GM21528 (cell line): ENCODE measurements around the gene DDTL.
"Not testable (repeated sequence)": the region's sequence is repeated elsewhere in the genome, so short reads cannot be mapped to it uniquely, and the experiment has no call there.

ENCODE experiments used
- ATAC-seq: cut with Tn5 transposase; IDR thresholded peaks from one replicate; pipeline ENCODE4 v1.9.1; 2021; ENCODE audit warnings: mild to moderate bottlenecking, moderate library complexity; ENCODE audit not compliant: unreplicated experiment, low FRiP score

The DDTL gene

GRCh38 chr22:23966568-23966967 lies at the start of gene DDTL:
DDTL (plus strand) TSS chr22:23966888; CDS start chr22:23966915, 27 bp downstream.
- peak; percentile 73 for ATAC-seq

GRCh38 chr22:23920267-23920611 lies 46.4 kb upstream of the DDTL start:
- ATAC-seq: not testable (repeated sequence)

DNA sequence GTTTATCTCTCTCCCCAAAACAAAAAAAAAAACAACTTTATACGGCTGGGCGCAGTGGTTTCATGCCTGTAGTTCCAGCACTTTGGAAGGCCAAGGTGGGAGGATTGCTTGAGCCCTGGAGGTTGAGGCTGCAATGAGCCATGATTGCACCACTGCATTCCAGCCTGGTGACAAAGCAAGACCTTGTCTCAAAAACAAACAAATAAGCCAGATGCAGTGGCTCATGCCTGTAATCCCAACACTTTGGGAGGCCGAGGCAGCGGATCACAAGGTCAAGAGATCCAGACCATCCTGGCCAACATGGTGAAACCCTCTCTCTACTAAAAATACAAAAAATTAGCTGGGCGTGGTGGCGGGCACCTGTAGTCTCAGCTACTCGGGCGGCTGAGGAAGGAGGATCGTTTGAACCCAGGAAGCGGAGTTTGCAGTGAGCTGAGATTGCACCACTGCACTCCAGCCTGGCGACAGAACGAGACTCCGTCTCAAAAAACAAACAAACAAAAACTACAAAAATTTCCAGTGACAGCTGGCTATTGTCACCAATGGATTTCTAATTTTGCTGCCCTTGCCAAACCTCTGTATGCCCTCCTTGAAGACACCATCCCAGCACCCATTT lies 45.0 kb upstream of the DDTL start:
- ATAC-seq: not testable (repeated sequence)

DNA sequence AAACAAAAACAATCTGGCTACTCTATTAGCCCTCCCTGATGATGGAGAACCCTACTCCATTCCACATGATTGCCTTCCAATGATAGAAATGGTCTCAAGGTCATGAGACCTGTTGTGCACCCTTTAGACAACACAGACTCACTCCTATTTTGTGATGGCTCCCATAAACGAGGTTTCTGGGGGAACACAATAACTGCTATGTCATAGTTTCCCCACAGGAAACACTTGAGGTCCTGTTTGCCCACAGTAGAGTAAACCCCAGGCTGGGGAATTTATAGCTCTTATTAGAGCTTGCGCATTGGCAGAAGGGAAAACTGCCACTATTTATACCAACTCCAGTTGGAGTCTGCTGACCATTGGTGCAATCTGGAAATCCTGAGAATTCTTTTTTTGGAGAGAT lies 43.8 kb upstream of the DDTL start:
- no peak for ATAC-seq

DNA sequence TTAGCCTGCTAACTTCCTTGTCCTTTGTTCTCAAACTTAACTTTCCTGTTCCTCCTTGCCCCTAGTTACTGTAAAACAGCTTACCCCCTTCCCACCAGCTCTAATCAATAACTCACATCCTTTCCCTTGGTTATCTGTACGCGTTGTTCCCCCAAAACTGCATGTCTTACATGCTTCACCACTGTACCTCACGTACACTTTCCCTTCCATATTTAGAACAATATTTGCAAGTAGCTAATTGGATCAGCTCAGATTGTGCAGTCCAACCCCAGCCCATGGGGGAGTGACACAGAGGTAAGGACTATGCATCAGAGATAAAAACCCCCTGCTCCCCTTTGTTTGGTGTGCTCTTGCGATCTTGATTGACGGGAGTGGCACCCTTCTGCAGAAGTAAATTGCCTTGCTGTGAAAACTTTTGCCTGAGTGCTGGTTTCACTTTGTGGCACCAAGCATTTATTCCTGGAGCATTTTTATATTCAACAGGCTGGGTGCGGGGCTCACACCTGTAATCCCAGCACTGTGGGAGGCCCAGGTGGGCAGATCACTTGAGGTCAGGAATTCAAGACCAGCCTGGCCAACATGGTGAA lies 41.6 kb upstream of the DDTL start:
- no peak for ATAC-seq

DNA sequence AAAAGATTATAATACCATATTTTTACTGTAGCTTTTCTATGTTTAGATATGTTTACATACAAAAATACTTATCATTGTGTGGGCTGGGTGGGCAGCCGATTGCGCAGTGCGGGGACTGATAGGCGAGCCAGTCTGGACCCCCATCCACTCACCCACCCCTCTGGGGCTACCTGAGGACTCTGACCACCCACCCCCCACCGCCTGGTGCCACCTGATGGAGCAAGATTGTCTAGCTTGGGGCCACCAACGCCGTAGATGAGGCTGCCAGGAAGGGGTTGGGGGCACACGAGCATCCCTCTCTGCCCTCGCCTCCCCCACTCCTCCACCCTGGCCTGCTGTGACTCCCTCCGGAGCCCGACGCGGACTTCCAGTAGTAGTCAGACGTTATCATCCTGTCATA lies 40.1 kb upstream of the DDTL start:
- no peak for ATAC-seq

DNA sequence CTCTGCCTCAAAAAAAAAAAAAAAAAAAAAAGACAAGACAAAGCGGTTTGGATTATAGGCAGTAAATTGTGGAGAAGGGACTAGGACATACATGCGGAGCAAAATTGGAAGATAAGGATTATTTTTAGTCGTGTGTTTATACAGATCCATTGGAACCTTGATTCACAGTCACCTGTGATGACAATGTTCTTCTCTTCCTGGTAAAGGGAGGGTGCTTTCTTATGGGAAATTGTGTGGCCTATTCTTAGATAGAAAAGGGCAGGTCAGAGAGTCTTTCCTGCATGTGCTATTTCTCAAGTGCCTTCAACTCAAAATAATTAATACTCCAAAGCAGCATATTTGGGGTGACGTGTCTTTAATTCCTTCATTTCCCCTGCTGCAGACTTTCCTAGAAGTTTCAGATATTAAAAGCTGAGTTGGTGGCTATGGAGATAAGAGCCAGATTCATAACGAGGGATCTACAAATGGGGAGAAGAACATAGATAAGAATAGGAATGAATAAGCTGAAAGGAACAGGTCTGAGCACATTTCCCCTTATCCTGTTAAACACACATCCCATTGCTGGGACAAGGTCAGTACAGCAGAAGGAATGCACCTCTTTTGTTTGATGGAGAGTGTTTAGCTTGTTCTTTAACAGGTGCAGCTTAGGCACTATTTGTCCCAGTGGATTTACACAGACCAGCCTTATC lies 28.2 kb upstream of the DDTL start:
- ATAC-seq: no peak

DNA sequence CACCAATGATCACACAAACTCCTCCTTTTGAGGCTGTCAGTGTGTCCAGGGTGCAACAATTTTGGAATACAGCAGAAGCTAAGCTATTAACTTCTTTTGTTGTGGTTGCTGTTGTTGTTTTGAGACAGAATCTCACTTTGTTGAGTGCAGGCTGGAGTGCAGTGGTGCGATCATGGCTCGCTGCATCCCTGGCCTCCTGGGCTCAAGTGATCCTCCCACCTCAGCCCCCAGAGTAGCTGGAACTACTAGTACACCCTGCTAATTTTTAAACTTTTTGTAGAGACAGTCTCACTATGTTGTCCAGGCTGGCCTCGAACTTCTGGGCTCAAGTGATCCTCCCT lies 27.7 kb upstream of the DDTL start:
- ATAC-seq: no peak

GRCh38 chr22:23940166-23940565 lies 26.5 kb upstream of the DDTL start:
- ATAC-seq: not testable (repeated sequence)

DNA sequence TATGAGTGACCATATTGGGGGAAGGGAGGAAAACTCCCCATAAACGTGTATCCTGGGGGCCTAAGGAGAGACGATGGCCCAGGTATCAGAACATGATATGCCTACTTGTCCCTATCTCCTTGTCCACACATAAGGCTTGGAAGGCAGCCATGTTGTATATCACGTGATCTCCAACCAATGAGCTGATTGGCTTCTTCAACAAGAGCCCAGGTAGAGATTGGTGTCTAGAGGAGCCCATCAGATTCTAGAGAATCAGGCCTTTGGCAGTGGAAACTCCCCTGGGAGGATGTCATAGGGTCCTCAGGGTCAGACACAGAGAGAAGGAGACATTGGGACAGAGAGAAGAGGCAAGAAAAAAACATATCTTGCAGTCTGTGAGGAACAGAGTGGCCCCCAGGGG lies 19.3 kb upstream of the DDTL start:
- not testable (repeated sequence) for ATAC-seq

DNA sequence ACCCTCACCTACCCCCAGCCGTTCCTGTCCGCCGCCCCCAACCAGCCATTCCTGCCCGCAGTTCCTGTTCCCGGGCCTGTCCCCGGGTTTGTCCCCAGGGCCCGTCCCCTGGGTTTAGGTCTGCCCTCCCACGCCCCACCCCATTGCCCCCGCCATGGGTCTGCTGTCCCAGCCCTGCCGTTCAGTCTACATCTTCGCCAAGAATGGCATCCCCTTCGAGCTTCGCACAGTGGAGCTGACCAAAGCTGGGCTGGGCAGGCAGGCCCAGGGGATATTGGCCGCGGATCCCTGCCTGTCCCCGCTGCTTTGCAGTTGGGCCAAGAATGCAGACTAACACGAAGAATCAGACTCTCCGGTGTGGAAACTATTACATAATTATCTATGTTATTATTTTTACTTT lies 16.9 kb upstream of the DDTL start:
- not testable (repeated sequence) for ATAC-seq

GRCh38 chr22:23951383-23951782 lies 15.3 kb upstream of the DDTL start:
- not testable (repeated sequence) for ATAC-seq

GRCh38 chr22:23952794-23953405 lies 13.8 kb upstream of the DDTL start:
- not testable (repeated sequence) for ATAC-seq

DNA sequence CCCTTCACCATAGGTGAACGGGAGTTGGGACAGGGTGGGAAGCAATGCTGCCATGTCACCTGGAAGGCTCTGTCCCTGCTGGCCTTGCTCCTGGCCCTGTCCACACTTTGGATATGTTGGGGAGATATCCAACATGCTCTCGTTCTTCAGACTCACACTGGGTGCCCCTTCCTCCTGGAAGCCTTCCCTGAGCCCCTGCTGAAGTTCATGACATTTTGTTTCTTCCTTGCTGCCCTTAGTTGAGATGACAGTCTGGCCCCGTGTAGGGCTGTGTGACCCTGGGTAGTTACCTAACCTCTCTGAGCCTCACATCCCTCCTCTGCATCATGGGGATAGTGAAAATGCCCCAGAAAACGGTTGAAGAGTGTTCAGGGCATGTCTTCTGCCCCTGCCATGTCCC lies 13.2 kb upstream of the DDTL start:
- ATAC-seq: not testable (repeated sequence)

DNA sequence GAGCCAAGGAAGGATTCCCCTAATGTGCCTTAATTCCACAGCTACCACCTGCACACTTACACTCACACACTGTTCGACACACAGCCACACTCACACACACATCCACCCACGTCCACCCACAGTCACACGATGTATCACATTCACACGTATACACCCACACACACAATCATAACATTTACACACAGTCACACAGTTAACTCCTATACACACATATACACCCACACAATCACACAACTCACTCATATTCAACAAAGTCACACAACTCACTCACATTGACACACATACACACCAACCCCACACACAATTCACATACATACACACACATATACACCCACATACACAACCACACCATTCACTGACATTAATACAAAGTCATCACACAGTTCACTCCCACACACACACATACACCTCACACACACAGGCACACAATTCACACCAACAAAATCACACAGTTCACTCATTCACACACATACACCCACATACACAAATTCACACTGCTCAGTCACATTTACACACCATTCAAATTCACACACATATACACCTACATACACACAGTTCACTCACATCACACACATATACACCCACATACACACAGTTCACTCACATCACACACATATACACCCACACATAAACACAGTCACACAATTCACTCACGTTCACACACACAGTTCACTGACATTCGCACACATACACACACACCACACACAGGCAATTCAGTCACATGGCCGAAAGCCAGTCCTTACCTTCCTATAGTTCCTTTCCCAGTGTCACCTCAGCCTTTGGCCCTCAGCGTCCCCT lies 12.3 kb upstream of the DDTL start:
- ATAC-seq: not testable (repeated sequence)

- not testable (repeated sequence) for ATAC-seq
Observed at GRCh38 chr22:23954991-23955305, 11.7 kb upstream of the DDTL start.

DNA sequence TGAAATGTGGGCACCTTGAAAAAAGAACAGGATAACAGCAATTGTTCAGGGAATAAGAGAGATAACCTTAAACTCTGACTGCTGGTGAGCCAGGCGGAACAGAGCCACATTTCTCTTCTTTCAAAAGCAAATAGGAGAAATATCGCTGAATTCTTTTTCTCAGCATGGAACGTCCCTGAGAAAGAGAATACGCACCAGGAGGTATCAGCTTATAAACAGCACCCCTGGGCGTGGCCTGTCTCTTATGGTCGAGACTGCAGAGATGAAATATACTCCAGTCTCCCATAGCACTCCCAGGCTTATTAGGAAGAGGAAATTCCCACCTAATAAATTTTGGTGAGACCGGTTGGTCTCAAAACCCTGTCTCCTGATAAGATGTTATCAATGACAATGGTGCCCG lies 10.8 kb upstream of the DDTL start:
- ATAC-seq: not testable (repeated sequence)

DNA sequence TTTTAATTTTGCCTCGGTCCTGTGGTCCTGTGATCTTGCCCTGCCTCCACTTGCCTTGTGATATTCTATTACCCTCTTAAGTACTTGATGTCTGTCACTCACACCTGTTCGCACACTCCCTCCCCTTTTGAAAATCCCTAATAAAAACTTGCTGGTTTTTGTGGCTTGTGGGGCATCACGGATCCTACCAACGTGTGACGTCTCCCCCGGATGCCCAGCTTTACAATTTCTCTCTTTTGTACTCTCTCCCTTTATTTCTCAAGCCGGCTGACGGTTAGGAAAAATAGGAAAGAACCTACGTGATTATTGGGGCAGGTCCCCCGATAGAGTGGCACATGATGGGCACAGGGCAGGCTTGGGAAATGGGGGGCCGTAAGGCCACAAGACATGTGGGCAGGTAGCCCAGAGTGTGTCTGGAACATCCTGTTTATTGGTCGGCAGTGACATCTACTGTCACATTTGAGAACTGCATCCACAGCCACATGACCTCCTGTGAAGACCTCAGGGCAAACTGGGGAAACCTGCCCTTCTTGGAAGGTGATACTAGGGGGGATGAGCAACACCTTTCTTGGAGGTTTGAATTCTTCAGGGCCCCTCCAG lies 10.3 kb upstream of the DDTL start:
- not testable (repeated sequence) for ATAC-seq

DNA sequence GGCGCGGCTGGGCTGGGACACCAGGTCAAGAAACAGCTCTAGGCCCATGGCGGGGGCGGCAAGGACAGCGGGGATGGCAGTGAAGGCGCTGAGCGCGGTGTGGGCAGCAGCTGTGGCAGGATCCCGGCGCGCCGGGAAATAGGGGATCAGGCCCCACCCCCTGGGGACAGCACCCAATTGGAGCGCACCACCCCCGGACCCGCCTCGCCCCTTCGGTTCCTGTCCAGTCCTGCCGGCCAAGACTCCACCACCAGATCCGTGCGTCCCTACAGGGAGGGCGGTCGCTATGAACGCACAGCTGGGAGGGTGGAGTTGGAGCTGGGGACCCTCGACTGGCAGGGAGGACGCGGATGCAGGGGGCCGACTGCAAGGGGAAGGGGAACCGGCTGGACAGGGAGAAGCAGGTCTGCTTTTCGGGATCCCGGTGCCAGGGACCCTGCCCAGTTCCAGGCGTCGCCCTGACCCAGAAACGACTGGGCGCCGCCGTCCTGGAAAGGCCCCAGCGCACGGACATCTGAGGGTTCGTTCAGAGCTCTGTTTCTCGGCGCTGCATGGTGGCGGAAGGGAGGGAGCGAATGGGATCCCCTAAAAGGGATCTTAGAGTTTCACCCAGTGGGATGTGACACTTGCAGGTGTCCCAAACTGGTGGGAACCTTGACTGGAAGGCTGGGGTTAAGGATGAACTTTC lies 5.5 kb upstream of the DDTL start, which contains the start of gene GSTT2B:
Gene GSTT2B (minus strand): TSS at position 112 of the 688 bp plus-strand sequence. CDS start 64 bp downstream, at position 48.
- ATAC-seq: not testable (repeated sequence)

DNA sequence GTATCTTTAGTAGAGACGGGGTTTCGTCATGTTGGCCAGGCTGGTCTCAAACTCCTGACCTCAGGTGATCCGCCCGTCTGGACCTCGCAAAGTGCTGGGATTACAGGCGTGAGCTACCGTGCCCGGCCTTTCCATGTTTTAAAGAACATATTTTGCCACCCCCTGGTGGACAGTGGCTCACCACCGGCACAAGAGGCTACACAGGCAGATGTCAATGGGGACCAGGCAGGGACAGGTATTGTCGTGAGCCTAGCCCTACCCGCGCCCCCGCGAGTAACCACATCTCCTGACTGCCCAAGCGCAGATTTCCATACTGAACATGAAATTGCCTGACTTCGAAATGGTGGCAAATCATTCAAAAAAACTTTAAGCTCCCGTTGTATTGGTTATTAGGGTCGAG lies 594 bp upstream of the DDTL start:
- not testable (repeated sequence) for ATAC-seq
